Breast epithelium (tissue), 3 donors: Measurements from ENCODE around the gene AAGAB.

Experiments used
- POLR2A ChIP-seq: fragments of 450-650 bp; IDR thresholded peaks from one replicate; pipeline ENCODE4 v1.6.1; 2016; ENCODE audit warnings: antibody characterized with exemption, mild to moderate bottlenecking, moderate library complexity
- POLR2AphosphoS5 ChIP-seq, 3 donors: sonication (generic); formaldehyde crosslinking; IDR thresholded peaks; one replicate each; pipeline ENCODE4 v1.6.1; 2017; ENCODE audit warnings: antibody characterized with exemption in 3 of 3
- TF ChIP-seq, protein P1 (sequence below), 3 donors: fragments of 450-650 bp; IDR thresholded peaks; one replicate each; pipeline ENCODE4 v1.5.1; 2016 to 2017; ENCODE audit warnings: antibody characterized with exemption in 3 of 3, mild to moderate bottlenecking in 3 of 3, moderate library complexity in 3 of 3

- TF ChIP-seq, protein P1, sequence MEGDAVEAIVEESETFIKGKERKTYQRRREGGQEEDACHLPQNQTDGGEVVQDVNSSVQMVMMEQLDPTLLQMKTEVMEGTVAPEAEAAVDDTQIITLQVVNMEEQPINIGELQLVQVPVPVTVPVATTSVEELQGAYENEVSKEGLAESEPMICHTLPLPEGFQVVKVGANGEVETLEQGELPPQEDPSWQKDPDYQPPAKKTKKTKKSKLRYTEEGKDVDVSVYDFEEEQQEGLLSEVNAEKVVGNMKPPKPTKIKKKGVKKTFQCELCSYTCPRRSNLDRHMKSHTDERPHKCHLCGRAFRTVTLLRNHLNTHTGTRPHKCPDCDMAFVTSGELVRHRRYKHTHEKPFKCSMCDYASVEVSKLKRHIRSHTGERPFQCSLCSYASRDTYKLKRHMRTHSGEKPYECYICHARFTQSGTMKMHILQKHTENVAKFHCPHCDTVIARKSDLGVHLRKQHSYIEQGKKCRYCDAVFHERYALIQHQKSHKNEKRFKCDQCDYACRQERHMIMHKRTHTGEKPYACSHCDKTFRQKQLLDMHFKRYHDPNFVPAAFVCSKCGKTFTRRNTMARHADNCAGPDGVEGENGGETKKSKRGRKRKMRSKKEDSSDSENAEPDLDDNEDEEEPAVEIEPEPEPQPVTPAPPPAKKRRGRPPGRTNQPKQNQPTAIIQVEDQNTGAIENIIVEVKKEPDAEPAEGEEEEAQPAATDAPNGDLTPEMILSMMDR (IDR thresholded peaks at IDR 0.05) = no peak
- TF ChIP-seq POLR2AphosphoS5 (IDR thresholded peaks at IDR 0.05) = no peak
- TF ChIP-seq POLR2A = no peak
These were observed 73.8 kb downstream of the AAGAB start for GRCh38 chr15:67180514-67181191.
